Measurements from ENCODE around the gene KIFAP3.

The KIFAP3 gene

DNA sequence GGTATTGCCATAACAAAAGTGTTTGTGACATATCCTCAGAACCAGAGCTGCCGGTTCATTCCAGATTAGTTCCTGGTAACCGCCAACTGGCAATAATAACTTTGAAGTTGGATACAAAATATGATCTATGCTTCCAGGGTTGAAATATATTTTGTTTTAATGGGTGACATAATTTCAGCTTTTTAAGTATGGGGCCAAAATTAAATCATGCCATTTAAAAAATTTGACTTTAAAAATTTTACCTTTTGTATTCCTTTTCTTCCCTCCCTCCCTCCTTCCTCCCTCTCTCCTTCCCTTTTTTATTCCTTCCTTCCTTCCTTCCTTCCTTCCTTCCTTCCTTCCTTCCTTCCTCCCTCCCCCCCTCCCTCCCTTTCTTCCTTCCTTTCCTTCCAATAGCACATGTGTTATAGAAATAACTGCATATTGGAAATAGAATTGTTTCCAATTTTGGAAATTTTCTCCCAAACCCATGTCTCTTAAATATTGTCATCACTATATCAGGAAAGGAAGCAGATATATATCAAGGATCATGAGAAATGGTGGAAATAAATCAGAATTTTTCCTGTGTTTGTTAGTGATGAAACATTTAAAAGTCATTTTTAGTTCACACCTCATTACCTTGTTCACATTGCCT lies 12.0 kb upstream of the KIFAP3 start:
- Histone ChIP-seq H2AFZ (ENCODE audit: low read depth, low read length) (no peak overlapping the region), H3K4me2 (ENCODE audit: low read length, poor library complexity, severe bottlenecking) (no peak overlapping the region), H3K4ac (ENCODE audit: low read depth in 1 of 2, low read length in 2 of 2) (no peak overlapping the region), H2BK5ac (ENCODE audit: low read depth, low read length, poor library complexity, severe bottlenecking) (no peak overlapping the region), H3K27ac (ENCODE audit: low read length, poor library complexity, severe bottlenecking) (no peak overlapping the region), H4K8ac (ENCODE audit: low read length) (no peak overlapping the region), H2BK15ac (ENCODE audit: low read depth, poor library complexity, severe bottlenecking) (no peak overlapping the region), H3K9ac (ENCODE audit: low read length) (no peak overlapping the region), H3K23ac (ENCODE audit: low read length in 2 of 2) (no peak overlapping the region), H2BK12ac (ENCODE audit: low read length in 2 of 2) (no peak overlapping the region), H3K27me3 (ENCODE audit: control insufficient read depth in 1 of 2, insufficient read depth in 1 of 2, low read length in 2 of 2) (no peaks in the 10 kb centered on the region), H3K14ac (ENCODE audit: low read length in 2 of 2) (no peak overlapping the region), H3K4me1 (ENCODE audit: control insufficient read depth, insufficient read depth, low read depth, low read length) (no peaks in the 10 kb centered on the region), H2AK5ac (ENCODE audit: low read length, severe bottlenecking) (no peak overlapping the region), H3K9me3 (ENCODE audit: control insufficient read depth, low read length) (no peaks in the 10 kb centered on the region), H3K4me3 (ENCODE audit: insufficient read depth in 1 of 2, low read depth in 1 of 2, low read length in 2 of 2) (no peak overlapping the region), H3K18ac (ENCODE audit: low read depth in 1 of 2, low read length in 2 of 2) (no peak overlapping the region), H3K36me3 (ENCODE audit: control insufficient read depth in 1 of 2, insufficient read depth in 2 of 2, low read depth in 1 of 2, low read length in 2 of 2) (no peaks in the 10 kb centered on the region), H4K91ac (ENCODE audit: low read length) (no peak overlapping the region), H3K79me1 (replicated peaks; ENCODE audit: low read length, poor library complexity, severe bottlenecking) (no peaks in the 10 kb centered on the region), H2BK120ac (ENCODE audit: low read depth, low read length) (no peak overlapping the region)
- WGBS = 83% methylated on average over 2 of the region's 2 CpGs
- DNase-seq = no peak

DNA sequence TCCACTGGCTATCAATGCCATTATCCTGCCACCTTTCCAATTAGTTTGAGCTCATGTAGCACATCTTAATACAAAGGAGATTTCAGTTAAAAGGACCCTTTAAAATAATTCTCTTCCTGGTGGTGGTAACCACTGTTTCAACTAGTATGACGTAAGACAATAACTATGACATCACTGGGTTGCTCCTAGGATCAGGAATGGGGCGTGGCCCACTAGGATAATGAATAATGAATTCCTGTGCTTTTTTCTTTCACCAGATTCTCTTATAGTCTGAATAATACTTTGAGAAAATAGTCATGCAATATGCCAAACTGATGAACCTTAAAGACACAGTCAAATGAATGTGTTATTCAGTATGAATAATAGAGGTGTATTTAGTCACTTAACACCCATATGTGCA lies 10.6 kb upstream of the KIFAP3 start:
- H3K9ac ChIP-seq (ENCODE audit: low read length) = no peak overlapping the region
- H3K79me1 ChIP-seq (replicated peaks; ENCODE audit: low read length, poor library complexity, severe bottlenecking) = no peaks in the 10 kb centered on the region
- H3K18ac ChIP-seq (ENCODE audit: low read depth in 1 of 2, low read length in 2 of 2) = no peak overlapping the region
- no peak overlapping the region for H2BK15ac ChIP-seq (ENCODE audit: low read depth, poor library complexity, severe bottlenecking)
- no peak overlapping the region for H4K91ac ChIP-seq (ENCODE audit: low read length)
- H2AK5ac ChIP-seq (ENCODE audit: low read length, severe bottlenecking) = no peak overlapping the region
- H3K36me3 ChIP-seq (ENCODE audit: control insufficient read depth in 1 of 2, insufficient read depth in 2 of 2, low read depth in 1 of 2, low read length in 2 of 2) = no peaks in the 10 kb centered on the region
- H2BK120ac ChIP-seq (ENCODE audit: low read depth, low read length) = no peak overlapping the region
- H2AFZ ChIP-seq (ENCODE audit: low read depth, low read length) = no peak overlapping the region
- H4K8ac ChIP-seq (ENCODE audit: low read length) = no peak overlapping the region
- no peak overlapping the region for H3K4ac ChIP-seq (ENCODE audit: low read depth in 1 of 2, low read length in 2 of 2)
- no peak overlapping the region for H3K23ac ChIP-seq (ENCODE audit: low read length in 2 of 2)
- H3K4me3 ChIP-seq (ENCODE audit: insufficient read depth in 1 of 2, low read depth in 1 of 2, low read length in 2 of 2) = no peak overlapping the region
- H2BK5ac ChIP-seq (ENCODE audit: low read depth, low read length, poor library complexity, severe bottlenecking) = no peak overlapping the region
- no peak overlapping the region for H3K27ac ChIP-seq (ENCODE audit: low read length, poor library complexity, severe bottlenecking)
- H3K14ac ChIP-seq (ENCODE audit: low read length in 2 of 2) = no peak overlapping the region
- no peaks in the 10 kb centered on the region for H3K27me3 ChIP-seq (ENCODE audit: control insufficient read depth in 1 of 2, insufficient read depth in 1 of 2, low read length in 2 of 2)
- H3K4me1 ChIP-seq (ENCODE audit: control insufficient read depth, insufficient read depth, low read depth, low read length) = no peaks in the 10 kb centered on the region
- no peak overlapping the region for H3K4me2 ChIP-seq (ENCODE audit: low read length, poor library complexity, severe bottlenecking)
- 73% methylated on average over 2 of the region's 2 CpGs for WGBS
- H3K9me3 ChIP-seq (ENCODE audit: control insufficient read depth, low read length) = no peaks in the 10 kb centered on the region
- DNase-seq = no peak
- no peak overlapping the region for H2BK12ac ChIP-seq (ENCODE audit: low read length in 2 of 2)

DNA sequence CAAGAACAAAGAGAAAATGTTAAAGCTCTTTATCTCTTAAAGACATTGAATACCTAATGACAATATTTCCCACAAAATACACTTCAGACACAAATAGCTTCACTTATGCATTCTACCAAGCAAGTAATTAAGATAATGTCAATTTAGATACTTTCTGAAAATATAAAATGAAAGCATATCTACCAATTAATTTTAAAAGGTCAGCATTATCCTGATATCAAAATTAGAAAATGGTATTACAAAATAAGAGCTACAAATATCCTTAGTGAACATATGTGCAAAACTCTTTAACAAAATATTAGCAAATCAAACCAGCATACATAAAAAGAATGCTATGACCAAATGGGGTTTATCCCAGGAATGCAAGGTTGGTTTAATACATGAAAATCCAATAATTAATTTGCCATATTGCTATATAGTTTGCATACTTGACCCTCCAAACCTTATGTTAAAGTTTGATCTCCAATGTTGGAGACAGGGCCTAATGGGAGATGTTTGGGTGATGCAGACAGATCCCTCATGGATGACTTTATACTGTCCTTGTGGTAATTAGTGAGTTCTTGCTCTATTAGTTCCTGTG lies 4.2 kb upstream of the KIFAP3 start:
- Histone ChIP-seq H4K91ac (ENCODE audit: low read length) (no peak overlapping the region), H3K4me3 (ENCODE audit: insufficient read depth in 1 of 2, low read depth in 1 of 2, low read length in 2 of 2) (no peak overlapping the region), H3K4me1 (ENCODE audit: control insufficient read depth, insufficient read depth, low read depth, low read length) (no peaks in the 10 kb centered on the region), H4K8ac (ENCODE audit: low read length) (no peak overlapping the region), H2BK12ac (ENCODE audit: low read length in 2 of 2) (no peak overlapping the region), H2BK5ac (ENCODE audit: low read depth, low read length, poor library complexity, severe bottlenecking) (no peak overlapping the region), H3K36me3 (ENCODE audit: control insufficient read depth in 1 of 2, insufficient read depth in 2 of 2, low read depth in 1 of 2, low read length in 2 of 2) (no peaks in the 10 kb centered on the region), H3K9me3 (ENCODE audit: control insufficient read depth, low read length) (peaks cover 19% of the 10 kb centered on the region), H3K79me1 (replicated peaks; ENCODE audit: low read length, poor library complexity, severe bottlenecking) (no peaks in the 10 kb centered on the region), H2AK5ac (ENCODE audit: low read length, severe bottlenecking) (no peak overlapping the region), H3K9ac (ENCODE audit: low read length) (no peak overlapping the region), H3K4ac (ENCODE audit: low read depth in 1 of 2, low read length in 2 of 2) (no peak overlapping the region), H2BK15ac (ENCODE audit: low read depth, poor library complexity, severe bottlenecking) (no peak overlapping the region), H3K27me3 (ENCODE audit: control insufficient read depth in 1 of 2, insufficient read depth in 1 of 2, low read length in 2 of 2) (no peaks in the 10 kb centered on the region), H3K18ac (ENCODE audit: low read depth in 1 of 2, low read length in 2 of 2) (no peak overlapping the region), H3K4me2 (ENCODE audit: low read length, poor library complexity, severe bottlenecking) (no peak overlapping the region), H3K27ac (ENCODE audit: low read length, poor library complexity, severe bottlenecking) (no peak overlapping the region), H3K23ac (ENCODE audit: low read length in 2 of 2) (no peak overlapping the region), H2AFZ (ENCODE audit: low read depth, low read length) (no peak overlapping the region), H3K14ac (ENCODE audit: low read length in 2 of 2) (no peak overlapping the region), H2BK120ac (ENCODE audit: low read depth, low read length) (no peak overlapping the region)
- DNase-seq = no peak

DNA sequence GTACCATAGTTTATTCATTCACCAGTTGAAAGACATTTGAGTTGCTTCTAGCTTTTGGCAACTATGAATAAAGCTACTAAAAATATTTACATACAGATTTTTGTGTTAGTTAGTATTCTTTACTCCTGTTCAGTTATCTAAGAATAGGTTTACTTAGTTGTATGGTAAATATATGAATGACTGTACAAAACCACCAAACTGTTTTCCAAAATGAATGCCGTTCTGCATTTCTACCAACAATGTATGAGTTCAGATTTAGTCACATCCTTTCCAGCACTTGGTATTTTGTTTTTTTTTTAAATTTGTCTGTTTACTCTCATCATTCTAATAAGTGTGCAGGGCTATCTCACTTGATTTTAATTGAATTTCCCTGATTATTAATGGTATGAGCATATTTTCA lies 3.4 kb upstream of the KIFAP3 start:
- no peak overlapping the region for H3K23ac ChIP-seq (ENCODE audit: low read length in 2 of 2)
- no CpG with 5 or more reads among the region's 1 CpG for WGBS

More for the DNA sequence above, 3.4 kb upstream of the KIFAP3 start:
- H3K27me3 ChIP-seq (ENCODE audit: control insufficient read depth in 1 of 2, insufficient read depth in 1 of 2, low read length in 2 of 2) = no peaks in the 10 kb centered on the region
- no peak overlapping the region for H2BK12ac ChIP-seq (ENCODE audit: low read length in 2 of 2)
- H3K14ac ChIP-seq (ENCODE audit: low read length in 2 of 2) = no peak overlapping the region
- no peak overlapping the region for H2BK15ac ChIP-seq (ENCODE audit: low read depth, poor library complexity, severe bottlenecking)
- H3K4ac ChIP-seq (ENCODE audit: low read depth in 1 of 2, low read length in 2 of 2) = no peak overlapping the region
- DNase-seq = no peak
- H2AK5ac ChIP-seq (ENCODE audit: low read length, severe bottlenecking) = no peak overlapping the region
- no peak overlapping the region for H3K27ac ChIP-seq (ENCODE audit: low read length, poor library complexity, severe bottlenecking)
- no peak overlapping the region for H3K4me3 ChIP-seq (ENCODE audit: insufficient read depth in 1 of 2, low read depth in 1 of 2, low read length in 2 of 2)
- no peak overlapping the region for H2AFZ ChIP-seq (ENCODE audit: low read depth, low read length)
- no peak overlapping the region for H4K91ac ChIP-seq (ENCODE audit: low read length)
- H4K8ac ChIP-seq (ENCODE audit: low read length) = no peak overlapping the region
- H3K9ac ChIP-seq (ENCODE audit: low read length) = no peak overlapping the region
- H3K4me2 ChIP-seq (ENCODE audit: low read length, poor library complexity, severe bottlenecking) = no peak overlapping the region
- H2BK120ac ChIP-seq (ENCODE audit: low read depth, low read length) = no peak overlapping the region
- H2BK5ac ChIP-seq (ENCODE audit: low read depth, low read length, poor library complexity, severe bottlenecking) = no peak overlapping the region
- no peaks in the 10 kb centered on the region for H3K36me3 ChIP-seq (ENCODE audit: control insufficient read depth in 1 of 2, insufficient read depth in 2 of 2, low read depth in 1 of 2, low read length in 2 of 2)
- H3K79me1 ChIP-seq (replicated peaks; ENCODE audit: low read length, poor library complexity, severe bottlenecking) = peaks cover 1% of the 10 kb centered on the region
- H3K18ac ChIP-seq (ENCODE audit: low read depth in 1 of 2, low read length in 2 of 2) = no peak overlapping the region
- no peaks in the 10 kb centered on the region for H3K4me1 ChIP-seq (ENCODE audit: control insufficient read depth, insufficient read depth, low read depth, low read length)
- H3K9me3 ChIP-seq (ENCODE audit: control insufficient read depth, low read length) = peaks cover 19% of the 10 kb centered on the region

All from mesenchymal stem cell (in vitro differentiated cells and primary cell).